Uterus (tissue), 2 donors: ENCODE results near the gene ARGLU1.

Source experiments
- POLR2A ChIP-seq, 2 donors: fragments of 450-650 bp; IDR thresholded peaks; one replicate each; pipeline ENCODE4 v1.6.1; 2016; ENCODE audit warnings: antibody characterized with exemption in 2 of 2, mild to moderate bottlenecking in 1 of 2, moderate library complexity in 1 of 2
- TF ChIP-seq, protein P1 (sequence below), 4 experiments: fragments of 200-600 bp in 2 of 4; fragments of 450-650 bp in 2 of 4; sonication (generic) in 2 of 4; IDR thresholded peaks; one replicate each; pipeline ENCODE4 v1.5.1; 2016 to 2019; ENCODE audit warnings: antibody characterized with exemption in 4 of 4, mild to moderate bottlenecking in 2 of 4, moderate library complexity in 1 of 4

DNA sequence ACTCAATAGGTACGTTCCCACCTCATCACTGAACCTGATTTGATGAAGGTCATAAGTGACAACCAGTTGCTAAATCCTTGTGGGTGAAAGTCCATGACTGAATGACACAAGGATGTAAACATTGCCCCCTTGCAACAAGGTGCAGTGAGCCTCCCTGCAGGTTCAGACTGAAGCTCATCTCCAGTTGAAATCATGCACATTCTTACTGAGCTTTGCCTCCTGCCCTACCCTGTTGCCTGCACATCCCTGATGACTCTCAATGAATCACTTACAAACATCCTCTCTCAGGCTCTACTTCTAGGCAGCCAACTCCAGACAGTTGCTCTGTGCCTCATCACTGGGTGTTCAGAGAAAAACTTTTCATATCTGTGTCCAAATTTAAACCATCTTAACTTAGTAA is 42.5 kb upstream of the ARGLU1 start:
- TF ChIP-seq, protein P1, sequence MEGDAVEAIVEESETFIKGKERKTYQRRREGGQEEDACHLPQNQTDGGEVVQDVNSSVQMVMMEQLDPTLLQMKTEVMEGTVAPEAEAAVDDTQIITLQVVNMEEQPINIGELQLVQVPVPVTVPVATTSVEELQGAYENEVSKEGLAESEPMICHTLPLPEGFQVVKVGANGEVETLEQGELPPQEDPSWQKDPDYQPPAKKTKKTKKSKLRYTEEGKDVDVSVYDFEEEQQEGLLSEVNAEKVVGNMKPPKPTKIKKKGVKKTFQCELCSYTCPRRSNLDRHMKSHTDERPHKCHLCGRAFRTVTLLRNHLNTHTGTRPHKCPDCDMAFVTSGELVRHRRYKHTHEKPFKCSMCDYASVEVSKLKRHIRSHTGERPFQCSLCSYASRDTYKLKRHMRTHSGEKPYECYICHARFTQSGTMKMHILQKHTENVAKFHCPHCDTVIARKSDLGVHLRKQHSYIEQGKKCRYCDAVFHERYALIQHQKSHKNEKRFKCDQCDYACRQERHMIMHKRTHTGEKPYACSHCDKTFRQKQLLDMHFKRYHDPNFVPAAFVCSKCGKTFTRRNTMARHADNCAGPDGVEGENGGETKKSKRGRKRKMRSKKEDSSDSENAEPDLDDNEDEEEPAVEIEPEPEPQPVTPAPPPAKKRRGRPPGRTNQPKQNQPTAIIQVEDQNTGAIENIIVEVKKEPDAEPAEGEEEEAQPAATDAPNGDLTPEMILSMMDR (IDR thresholded peaks at IDR 0.05): no peak
- TF ChIP-seq POLR2A (IDR thresholded peaks at IDR 0.05): no peak
